ES-I3 (cell line): ENCODE results near the gene CYP2W1.
A peak's percentile ranks its signal among the peaks of the same experiment; 100 is the strongest.

ENCODE experiments used
- H3K36me3 ChIP-seq: 2 replicates; pipeline ENCODE4 v1.6.1; 2013; ENCODE audit warnings: mild to moderate bottlenecking, low read length, control low read depth, moderate library complexity; ENCODE audit not compliant: insufficient read depth
- H3K4me1 ChIP-seq: 2 replicates; pipeline ENCODE4 v1.6.1; 2013; ENCODE audit warnings: mild to moderate bottlenecking, control low read depth, low read length; ENCODE audit not compliant: insufficient read depth
- H3K9ac ChIP-seq: 2 replicates; pipeline ENCODE4 v1.6.1; 2013; ENCODE audit warnings: low read depth, mild to moderate bottlenecking, low read length, moderate library complexity
- H3K9me3 ChIP-seq: 2 replicates; pipeline ENCODE4 v1.6.1; 2013; ENCODE audit warnings: mild to moderate bottlenecking, low read length, moderate library complexity; ENCODE audit not compliant: control insufficient read depth, insufficient read depth

CYP2W1 gene

DNA sequence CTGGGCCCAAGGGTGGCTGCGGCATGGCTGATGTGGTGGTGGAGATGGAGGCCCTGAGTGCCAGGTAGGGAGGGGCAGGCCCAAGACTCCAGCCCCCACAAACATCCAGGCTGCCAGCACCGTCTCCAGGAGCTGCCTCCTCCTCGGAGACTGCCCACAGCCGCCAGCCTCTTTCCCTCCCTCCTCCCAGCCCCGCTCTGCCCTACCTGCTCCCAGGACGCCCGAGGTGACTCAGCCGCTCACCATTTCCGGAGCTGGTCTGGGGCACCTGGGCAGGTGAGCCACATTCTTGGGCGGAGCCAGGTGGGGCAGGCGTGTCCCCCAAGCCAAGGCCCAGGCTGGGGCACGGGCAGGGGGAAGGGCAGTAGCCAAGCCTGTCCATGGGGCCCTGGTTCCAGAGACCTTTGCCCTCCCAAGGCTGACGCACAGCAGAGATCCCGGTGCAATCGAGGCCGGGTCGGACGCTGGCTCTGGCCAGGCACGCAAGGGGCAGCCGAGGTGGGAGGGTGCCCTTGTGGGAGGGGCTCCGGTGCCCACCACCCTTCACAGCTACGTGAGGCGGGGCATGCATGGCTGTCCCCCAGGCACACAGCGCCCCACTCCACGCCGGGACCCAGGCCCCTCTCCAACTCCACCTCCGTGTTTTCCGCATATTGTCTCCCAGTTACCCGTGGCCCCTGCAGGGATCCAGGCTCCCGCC lies 37.3 kb upstream of the CYP2W1 start:
- Histone ChIP-seq H3K4me1 (peaks cover 14% of the 10 kb centered on the region; the same call in 1 of the 2 replicates), H3K9ac (peak overlapping the region; percentile 43)

DNA sequence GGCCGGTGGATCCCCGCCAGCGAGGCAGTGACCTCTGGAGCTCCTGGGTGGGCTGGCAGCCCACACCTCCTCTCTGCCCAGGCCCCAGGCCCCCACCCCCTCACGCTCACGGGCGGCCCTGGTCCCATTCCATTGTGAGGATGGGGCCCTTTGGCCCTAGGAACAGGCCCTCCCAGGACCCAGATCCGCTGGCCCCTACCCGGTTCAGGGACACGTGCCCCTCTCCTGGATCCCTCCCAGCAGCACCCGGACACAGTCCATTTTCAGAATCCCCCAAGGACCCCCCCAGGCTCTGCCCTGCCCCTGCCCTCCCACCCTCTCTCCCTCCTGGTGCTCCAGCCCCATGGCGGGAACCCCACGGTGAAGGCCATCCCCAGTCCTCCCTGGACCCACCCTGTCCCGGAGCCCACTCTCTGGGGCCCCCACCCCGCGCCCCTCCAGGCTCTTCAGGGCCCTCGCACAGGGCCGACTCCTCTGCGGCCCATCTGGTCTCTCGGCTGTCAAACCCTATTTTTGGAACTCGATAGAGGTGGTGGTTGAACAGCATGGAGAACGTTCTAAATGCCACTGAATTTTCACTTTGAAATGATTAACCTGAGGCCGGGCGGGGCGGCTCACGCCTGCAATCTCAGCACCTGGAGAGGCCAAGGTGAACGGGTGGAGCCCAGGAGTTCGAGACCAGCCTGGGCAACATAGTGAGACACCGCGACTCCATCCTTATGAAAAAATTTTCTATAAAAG lies 36.6 kb upstream of the CYP2W1 start:
- no peaks in the 10 kb centered on the region for H3K36me3 ChIP-seq
- H3K9ac ChIP-seq: peak overlapping the region; percentile 43
- H3K9me3 ChIP-seq: no peaks in the 10 kb centered on the region; the same call in 1 of the 2 replicates
- peaks cover 14% of the 10 kb centered on the region; the same call in 1 of the 2 replicates for H3K4me1 ChIP-seq

More for the DNA sequence above, 37.3 kb upstream of the CYP2W1 start:
- Histone ChIP-seq H3K9me3 (peaks cover 3% of the 10 kb centered on the region; the same call in 1 of the 2 replicates), H3K36me3 (no peaks in the 10 kb centered on the region)

DNA sequence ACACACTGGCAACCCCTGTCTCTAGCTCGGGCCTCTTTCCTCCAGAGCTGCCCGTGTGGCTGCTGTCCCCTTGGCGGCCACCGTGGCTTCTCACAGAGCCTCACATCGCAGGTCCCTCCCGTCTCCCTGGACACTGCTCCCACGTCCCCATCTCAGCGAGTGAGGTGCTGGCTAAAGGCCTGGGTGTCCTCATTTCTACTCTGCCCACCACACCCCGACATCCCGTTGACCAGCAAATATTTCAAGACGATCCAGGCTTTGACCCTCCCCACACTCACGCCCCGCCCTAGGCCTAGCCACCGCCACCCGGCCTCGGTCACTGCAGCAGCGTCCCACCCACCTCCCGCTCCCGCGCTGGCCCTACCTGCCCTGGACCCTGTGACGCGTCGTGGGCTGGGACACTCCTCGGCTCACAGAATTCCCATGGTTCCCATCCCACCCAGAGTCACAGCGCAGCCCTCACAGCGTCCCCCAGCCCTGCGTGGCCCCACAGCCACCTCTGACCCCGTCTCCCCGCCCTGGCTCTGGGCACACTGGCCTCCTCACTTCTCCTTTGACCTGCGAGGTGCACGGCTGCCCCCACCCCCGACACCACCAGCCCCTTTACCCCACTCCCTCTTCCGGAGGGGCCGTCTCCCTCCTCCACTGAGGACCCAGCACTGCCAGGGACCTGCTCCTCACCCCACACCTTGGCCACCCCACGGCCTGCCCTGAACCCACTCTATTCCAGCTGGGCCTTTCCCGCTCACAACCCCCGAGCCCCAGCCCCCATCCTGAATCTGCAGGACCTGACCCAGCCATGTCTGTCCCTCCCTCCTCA lies 35.4 kb upstream of the CYP2W1 start:
- Histone ChIP-seq H3K36me3 (no peaks in the 10 kb centered on the region), H3K9me3 (no peaks in the 10 kb centered on the region), H3K9ac (no peak overlapping the region), H3K4me1 (peaks cover 14% of the 10 kb centered on the region; the same call in 1 of the 2 replicates)

DNA sequence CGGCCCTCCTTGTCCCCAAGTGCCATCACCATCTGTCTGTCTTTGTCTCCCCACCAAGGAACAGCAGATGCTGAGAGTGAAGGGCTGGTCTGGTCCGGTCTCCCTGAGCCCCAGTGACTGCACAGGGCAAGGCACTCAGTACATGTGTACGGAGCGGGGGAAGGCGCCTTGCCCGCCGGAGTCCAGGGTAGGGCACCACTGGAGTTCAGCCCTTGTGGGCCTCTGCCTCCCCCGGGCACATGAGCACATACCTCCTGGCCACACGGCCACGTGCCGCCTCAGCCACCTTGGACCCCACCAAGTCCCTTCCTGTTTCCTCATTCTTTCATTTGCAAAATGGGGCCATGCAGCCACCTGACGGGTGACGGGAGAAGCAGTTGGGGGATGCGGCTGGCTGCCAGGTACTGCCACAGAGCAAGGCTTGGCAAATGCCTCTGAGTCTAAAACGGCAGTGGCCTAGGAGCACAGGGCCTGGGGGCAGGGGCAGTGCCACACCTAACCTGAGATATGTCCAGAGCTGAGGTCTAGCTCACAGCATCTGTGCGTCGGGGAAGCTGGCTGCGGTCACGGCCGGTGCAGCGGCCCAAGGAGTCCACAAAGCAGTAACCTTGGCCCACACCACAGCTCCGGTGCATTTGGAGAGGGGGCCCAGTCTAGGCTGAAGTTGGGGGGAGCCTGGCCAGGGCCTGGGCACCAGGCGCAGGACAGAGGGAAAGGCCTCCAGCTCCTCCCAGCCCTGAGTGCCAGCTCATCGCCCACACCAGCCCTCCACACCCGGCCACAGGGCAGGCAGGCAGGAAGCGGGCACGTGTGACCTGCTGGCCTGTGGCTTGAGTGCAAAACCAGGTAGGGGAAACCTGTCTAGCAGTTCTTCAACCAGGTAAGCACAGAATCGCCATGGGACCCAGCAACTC lies 33.7 kb upstream of the CYP2W1 start:
- H3K4me1 ChIP-seq: peaks cover 18% of the 10 kb centered on the region; the same call in 1 of the 2 replicates
- no peaks in the 10 kb centered on the region for H3K9me3 ChIP-seq
- no peaks in the 10 kb centered on the region for H3K36me3 ChIP-seq
- no peak overlapping the region for H3K9ac ChIP-seq

DNA sequence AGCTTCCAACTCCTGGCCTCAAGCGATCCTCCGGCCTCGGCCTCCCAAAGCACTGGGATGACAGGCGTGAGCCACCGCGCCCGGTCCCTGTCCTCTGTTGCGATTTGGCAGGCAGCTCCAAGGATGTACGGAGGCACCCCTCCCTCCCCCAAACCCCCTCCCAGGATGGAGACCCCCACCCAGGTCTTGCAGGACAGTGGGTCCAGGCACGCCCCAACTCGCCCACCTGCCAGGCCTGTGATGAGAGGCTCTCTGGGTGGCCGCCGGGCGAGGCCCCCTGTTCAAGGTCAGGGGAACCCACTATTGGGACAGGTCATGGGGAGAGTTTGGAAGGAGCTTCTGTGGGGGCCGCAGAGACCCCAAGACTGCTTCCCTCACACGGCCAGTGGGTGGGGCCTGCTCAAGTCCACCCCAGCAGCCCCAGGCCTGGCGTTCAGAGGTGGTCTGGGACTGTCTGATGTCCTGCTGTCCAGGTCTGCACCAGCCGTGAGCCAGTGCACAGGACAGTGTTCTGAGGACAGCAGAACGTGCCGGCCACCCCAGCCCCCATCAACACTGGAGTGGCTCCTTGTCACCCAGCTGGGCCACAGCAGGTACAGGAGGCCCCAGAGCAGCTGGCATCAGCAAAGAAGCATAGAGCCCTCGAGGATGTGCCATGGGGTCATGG lies 31.0 kb upstream of the CYP2W1 start:
- no peak overlapping the region for H3K9ac ChIP-seq
- H3K36me3 ChIP-seq: no peaks in the 10 kb centered on the region
- H3K4me1 ChIP-seq: peaks cover 4% of the 10 kb centered on the region; the same call in 1 of the 2 replicates
- H3K9me3 ChIP-seq: no peaks in the 10 kb centered on the region

DNA sequence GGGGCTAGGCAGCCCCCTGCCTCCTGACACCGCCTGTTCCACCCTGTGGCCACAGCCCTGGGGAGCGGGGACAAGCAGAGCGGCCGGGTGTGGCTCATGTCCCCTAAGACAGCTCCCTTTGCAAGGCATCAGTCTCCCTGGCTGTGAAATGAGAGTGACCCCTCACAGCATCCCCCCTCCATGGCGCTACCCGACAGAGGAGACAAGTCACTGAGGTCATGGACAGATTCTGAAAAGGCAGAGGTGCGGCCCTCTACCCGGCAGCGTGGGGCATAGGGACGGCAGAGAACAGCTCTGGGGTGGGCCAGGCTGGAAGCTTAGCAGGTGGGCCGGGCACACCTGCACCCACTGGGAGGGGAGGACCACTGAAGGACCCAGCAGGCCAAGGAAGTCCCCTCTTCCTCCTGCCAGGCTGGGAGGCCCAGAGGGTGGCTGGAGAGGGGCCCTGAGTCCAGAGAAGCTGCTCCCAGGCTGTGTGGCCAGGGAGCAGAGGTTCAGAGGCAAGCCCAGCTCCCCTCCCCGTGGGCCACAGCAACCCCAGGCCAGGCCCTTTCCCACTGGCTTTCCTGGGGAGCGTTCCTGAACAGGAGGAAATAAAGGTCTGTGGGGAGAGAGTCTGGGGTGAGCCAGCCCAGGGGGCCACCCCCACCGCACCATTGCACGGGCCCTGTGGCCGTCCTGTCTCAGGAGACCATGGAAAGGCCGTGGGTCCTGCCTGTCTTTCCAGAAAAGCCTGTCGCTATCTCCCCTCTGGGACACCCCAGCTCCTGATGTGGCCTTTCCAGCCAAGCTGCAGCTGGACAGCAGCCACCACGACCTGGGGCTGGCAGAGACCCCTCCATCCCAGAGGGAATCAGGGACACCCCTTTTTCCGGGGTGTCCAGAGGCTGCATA lies 30.2 kb upstream of the CYP2W1 start:
- peaks cover 4% of the 10 kb centered on the region; the same call in 1 of the 2 replicates for H3K4me1 ChIP-seq
- H3K9me3 ChIP-seq: no peaks in the 10 kb centered on the region
- peak overlapping the region; percentile 44 for H3K9ac ChIP-seq
- H3K36me3 ChIP-seq: no peaks in the 10 kb centered on the region

DNA sequence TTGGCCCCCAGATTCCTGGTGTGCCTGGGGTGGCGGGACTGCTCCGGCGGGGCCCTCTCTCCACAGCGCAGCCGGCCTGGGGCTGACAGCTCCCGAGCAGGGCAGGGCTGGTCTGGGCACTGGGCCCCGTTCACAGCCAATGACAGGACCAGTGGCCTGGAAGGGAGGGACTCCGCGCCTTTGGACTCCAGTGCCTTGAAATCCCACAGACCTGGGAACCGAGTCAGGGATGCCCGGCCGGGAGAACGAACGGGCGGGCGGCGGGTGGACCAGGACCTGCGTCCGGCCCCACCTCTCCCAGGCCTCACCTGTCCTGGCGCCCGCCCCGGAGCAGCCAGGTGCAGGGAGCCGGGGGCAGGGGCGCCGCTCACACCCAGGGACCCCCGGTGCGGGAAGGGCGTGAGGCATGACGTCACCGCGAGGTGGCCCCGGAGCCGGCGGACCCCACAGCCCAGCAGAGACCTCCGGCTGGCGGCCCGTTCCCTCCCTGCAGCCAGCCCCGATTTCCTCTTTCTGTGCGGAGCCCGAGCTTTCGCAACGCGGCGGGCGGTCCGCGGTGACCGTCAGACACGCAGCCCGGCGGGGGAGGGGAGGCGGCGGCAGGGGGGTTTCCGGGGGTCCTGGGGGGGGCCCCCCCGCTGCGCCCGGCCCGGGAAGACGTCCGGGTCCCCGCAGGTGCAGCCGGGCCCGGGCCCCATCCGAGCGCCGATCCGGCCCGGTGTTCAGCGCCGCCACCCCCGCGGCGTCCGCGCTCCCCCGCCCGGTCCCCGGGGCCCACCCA lies 29.2 kb upstream of the CYP2W1 start:
- Histone ChIP-seq H3K36me3 (no peaks in the 10 kb centered on the region), H3K4me1 (peaks cover 4% of the 10 kb centered on the region; the same call in 1 of the 2 replicates), H3K9me3 (no peaks in the 10 kb centered on the region), H3K9ac (peak overlapping the region; percentile 44)

DNA sequence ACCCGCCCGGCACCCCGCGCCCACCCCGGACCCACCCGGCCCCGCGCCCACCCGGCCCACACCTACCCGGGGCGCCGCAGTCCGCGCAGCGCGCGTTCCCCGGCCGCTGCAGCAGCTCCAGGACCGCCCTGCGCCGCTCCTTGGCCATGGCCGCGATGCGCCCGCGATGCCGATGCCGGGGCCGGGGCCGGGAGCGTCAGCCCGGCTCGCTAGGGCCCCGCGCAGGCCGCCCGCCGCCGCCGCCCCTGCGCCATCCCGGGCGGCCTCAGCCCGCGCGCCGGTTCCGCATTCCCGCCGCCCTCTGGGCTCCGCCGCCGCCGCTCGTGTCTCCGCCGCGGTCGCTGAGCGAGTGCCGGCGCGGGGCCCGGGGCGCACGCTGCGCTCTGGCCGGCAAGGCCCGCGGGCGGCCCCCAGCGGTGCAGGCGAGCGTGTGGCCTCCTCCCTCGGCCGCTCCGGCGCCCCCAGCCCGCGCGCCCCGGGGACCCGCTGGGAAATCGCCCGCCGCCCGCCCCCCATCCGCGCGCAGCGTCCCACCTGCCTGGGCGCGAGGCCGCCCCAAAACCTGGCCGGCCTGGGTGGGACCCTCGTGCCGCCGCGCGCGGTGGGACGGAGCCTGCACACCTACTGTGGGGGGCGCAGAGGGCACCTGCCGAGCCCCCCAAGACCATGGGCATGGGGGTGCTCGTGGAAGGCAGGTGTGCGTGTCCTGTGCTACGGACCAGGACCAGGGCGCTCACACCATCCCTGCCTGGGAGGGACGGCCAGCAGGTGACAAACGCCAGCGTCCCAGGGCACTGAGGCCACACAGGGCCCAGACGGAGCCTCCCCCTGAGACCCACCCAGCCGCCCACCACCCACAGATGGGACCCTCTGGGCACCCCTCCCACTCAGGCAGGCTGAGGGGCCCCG lies 28.4 kb upstream of the CYP2W1 start, which contains the start of gene ADAP1:
Gene ADAP1 (minus strand): TSS at position 351 of the 909 bp plus-strand sequence. CDS start 203 bp downstream, at position 148.
- Histone ChIP-seq H3K9ac (peak within 1 kb of the TSS; percentile 44; the same call in 1 of the 2 replicates), H3K36me3 (no peaks in the 10 kb centered on the region), H3K9me3 (no peaks in the 10 kb centered on the region), H3K4me1 (peaks cover 4% of the 10 kb centered on the region; the same call in 1 of the 2 replicates)

DNA sequence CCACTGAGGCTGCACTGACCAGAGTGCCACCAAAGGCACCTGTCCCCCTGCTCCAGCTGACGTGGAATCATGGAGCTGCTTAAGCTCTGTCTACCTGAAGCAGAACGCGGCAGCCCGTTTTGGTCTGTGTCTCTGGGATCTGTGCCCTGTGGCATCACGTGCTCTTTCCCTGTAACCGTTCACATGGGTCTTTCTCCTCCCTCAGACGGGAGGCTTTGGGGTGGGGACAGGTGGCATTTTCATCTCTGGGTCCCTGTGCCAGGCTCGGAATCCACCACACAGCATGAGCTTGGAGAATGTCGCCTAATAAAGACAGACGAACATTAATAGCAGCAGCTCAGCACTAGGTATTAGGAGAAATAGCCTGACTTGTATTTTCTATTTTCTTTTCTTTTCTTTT lies 26.9 kb upstream of the CYP2W1 start:
- peaks cover 4% of the 10 kb centered on the region; the same call in 1 of the 2 replicates for H3K4me1 ChIP-seq
- H3K9ac ChIP-seq: no peak overlapping the region
- H3K9me3 ChIP-seq: no peaks in the 10 kb centered on the region

DNA sequence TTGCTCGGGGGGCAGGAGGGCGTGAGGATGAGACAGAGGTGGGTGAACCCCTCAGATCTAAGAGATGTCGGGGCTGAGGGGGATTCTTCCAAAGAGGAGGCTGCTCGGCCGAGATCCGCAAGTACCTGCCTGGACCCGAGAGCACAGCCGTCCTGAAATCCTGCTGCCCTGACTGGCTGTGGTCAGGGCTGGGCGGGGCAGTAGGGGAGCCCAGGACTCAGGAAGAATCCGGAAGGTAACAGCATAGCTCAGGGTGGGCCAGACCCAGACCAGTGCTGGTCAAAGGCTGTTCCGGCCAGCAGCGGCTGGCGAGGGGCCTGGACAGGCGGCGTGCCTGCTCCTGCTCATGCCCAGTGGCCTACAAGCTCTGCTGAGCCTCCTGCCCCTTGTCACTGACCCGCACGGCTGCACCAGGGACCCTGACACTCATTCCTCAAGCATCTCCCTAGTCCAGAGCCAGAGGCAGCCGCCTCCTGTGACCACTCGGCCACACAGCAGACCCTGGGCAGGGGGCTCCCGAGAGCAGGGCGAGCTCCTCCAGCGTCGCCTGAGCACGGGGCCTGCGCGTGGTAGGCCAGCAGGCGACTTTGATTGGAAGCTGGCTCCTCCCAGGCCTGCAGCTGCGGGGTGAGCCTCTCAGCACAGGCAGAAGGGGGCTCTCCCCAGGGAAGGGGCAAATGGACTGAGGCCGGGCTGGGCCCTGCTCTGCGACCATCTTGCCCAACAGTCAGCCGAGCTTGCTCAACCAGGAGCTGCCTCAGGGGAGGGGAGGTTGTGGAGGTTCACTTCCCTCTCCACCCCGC lies 25.4 kb upstream of the CYP2W1 start:
- H3K4me1 ChIP-seq: peaks cover 4% of the 10 kb centered on the region; the same call in 1 of the 2 replicates
- H3K9ac ChIP-seq: no peak overlapping the region
- no peaks in the 10 kb centered on the region for H3K36me3 ChIP-seq
- no peaks in the 10 kb centered on the region for H3K9me3 ChIP-seq

More for the DNA sequence above, 26.9 kb upstream of the CYP2W1 start:
- H3K36me3 ChIP-seq: no peaks in the 10 kb centered on the region
